ENCODE measurements around the gene TTC14. TPM values are rescaled to one million over a fixed set of nuclear protein-coding genes. Genes with fewer than 3 reads are reported as not detected.

Gene TTC14
- total RNA-seq, 1 experiment from 2014 or later: 31.5 TPM

DNA sequence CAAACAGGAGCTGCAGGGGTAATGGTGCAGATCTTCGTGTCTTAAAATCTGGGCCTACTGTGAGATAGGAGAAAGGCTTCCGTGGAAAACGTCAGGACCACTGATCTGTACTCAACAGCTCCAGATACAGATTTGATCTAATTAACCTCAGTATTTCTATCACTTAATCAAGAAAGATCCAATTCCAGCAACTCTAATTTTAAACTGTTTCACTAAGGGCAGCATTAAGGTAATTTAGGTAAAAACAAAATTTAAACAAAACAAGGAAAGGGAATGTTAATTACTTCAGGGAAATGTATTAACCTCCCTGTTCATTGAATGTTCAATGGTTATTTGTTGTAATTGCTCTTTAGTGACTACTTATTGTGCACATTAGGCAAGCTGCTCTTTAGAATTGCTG, 26.4 kb upstream of the TTC14 start (continued):
- TF ChIP-seq, protein P1, sequence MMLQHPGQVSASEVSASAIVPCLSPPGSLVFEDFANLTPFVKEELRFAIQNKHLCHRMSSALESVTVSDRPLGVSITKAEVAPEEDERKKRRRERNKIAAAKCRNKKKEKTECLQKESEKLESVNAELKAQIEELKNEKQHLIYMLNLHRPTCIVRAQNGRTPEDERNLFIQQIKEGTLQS (IDR thresholded peaks at IDR 0.05): no peak
- no peak for TF ChIP-seq EZH2phosphoT487 (IDR thresholded peaks at IDR 0.05; ENCODE audit: borderline replicate concordance)
- no peak for TF ChIP-seq EZH2 (IDR thresholded peaks at IDR 0.05)
- TF ChIP-seq, protein P2, sequence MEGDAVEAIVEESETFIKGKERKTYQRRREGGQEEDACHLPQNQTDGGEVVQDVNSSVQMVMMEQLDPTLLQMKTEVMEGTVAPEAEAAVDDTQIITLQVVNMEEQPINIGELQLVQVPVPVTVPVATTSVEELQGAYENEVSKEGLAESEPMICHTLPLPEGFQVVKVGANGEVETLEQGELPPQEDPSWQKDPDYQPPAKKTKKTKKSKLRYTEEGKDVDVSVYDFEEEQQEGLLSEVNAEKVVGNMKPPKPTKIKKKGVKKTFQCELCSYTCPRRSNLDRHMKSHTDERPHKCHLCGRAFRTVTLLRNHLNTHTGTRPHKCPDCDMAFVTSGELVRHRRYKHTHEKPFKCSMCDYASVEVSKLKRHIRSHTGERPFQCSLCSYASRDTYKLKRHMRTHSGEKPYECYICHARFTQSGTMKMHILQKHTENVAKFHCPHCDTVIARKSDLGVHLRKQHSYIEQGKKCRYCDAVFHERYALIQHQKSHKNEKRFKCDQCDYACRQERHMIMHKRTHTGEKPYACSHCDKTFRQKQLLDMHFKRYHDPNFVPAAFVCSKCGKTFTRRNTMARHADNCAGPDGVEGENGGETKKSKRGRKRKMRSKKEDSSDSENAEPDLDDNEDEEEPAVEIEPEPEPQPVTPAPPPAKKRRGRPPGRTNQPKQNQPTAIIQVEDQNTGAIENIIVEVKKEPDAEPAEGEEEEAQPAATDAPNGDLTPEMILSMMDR (IDR thresholded peaks at IDR 0.05 in 2 of 3, conservative IDR thresholded peaks at IDR 0.05 in 1 of 3; ENCODE audit: borderline replicate concordance in 1 of 3, insufficient read depth in 1 of 3, low read depth in 2 of 3, low read length in 2 of 3): no peak
- TF ChIP-seq EGR1 (IDR thresholded peaks at IDR 0.05; ENCODE audit: low read depth): no peak
- no peak for TF ChIP-seq SRF (IDR thresholded peaks at IDR 0.05; ENCODE audit: low read depth)

DNA sequence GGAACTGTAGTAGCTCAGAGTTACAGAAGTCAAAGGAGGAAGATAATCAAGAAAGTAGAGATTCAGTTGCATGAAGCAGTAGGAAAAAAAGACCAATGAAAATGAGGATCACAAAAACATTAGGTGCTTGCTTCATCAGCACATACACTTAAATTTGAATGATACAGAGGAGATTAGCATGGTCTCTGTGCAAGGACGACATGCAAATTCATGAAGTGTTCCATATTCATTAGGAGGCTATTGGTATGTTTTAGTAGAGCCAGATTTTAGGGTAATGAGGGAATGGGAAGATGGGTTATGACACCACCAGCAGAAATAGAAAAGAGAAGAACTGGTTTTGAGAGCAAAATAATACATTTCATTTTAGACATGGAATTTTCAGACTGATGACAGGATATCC, 21.0 kb upstream of the TTC14 start:
- H3K9me3 ChIP-seq (ENCODE audit: control insufficient read depth in 1 of 2, insufficient read depth in 1 of 2, low read depth in 1 of 2, low read length in 2 of 2): no peaks in the 10 kb centered on the region
- POLR2A ChIA-PET: no interaction called here

More for the DNA sequence above, 21.0 kb upstream of the TTC14 start:
- no peak overlapping the region for H3K4me3 ChIP-seq (replicated peaks in 1 of 2; ENCODE audit: low read depth in 1 of 2, low read length in 2 of 2)
- H3K9ac ChIP-seq (ENCODE audit: low read length): no peak overlapping the region
- H3K4me2 ChIP-seq (ENCODE audit: low read length): no peak overlapping the region
- TF ChIP-seq SIN3A (IDR thresholded peaks at IDR 0.05; ENCODE audit: low read depth) (no peak), EZH2phosphoT487 (IDR thresholded peaks at IDR 0.05; ENCODE audit: borderline replicate concordance) (no peak), TCF7L2 (IDR thresholded peaks at IDR 0.05; ENCODE audit: borderline replicate concordance, extremely low read depth, insufficient read depth, insufficient read length) (no peak)
- TF ChIP-seq, protein P2 (IDR thresholded peaks at IDR 0.05 in 2 of 3, conservative IDR thresholded peaks at IDR 0.05 in 1 of 3; ENCODE audit: borderline replicate concordance in 1 of 3, insufficient read depth in 1 of 3, low read depth in 2 of 3, low read length in 2 of 3): no peak
- no peak overlapping the region for H2AFZ ChIP-seq (ENCODE audit: low read depth, low read length, poor library complexity, severe bottlenecking)
- no peaks in the 10 kb centered on the region for H3K4me1 ChIP-seq (ENCODE audit: control insufficient read depth in 1 of 2, insufficient read depth in 2 of 2, low read length in 2 of 2)
- H3K9me2 ChIP-seq (ENCODE audit: insufficient read depth): no peaks in the 10 kb centered on the region
- H4K20me1 ChIP-seq (ENCODE audit: insufficient read depth): no peaks in the 10 kb centered on the region; the same call in 1 of the 2 replicates
- intact Hi-C loops (cut with micrococcal nuclease): no loop called here
- no peak for ATAC-seq
- H3K79me2 ChIP-seq (ENCODE audit: insufficient read depth, low read length): no peaks in the 10 kb centered on the region
- DNase-seq (ENCODE audit: low read depth, low spot score): no peak
- H3K36me3 ChIP-seq (ENCODE audit: control insufficient read depth in 1 of 2, insufficient read depth in 2 of 2, low read length in 2 of 2): no peaks in the 10 kb centered on the region
- peaks cover 55% of the 10 kb centered on the region for H3K27me3 ChIP-seq (ENCODE audit: insufficient read depth, low read length)
- H3K27ac ChIP-seq (ENCODE audit: low read depth, low read length): no peak overlapping the region
- RAD21 ChIA-PET (ENCODE audit: low non-redundant PET in 1 of 2, low total read pairs in 2 of 2, uncharacterized antibody in 2 of 2, unreplicated experiment in 2 of 2): no interaction called here
- BruUV-seq (replicated peaks): no TSS peak
- CTCF ChIA-PET: no interaction called here
